GM18502 (cell line): ENCODE measurements around the gene MSH2.

Experiments
- ATAC-seq: cut with Tn5 transposase; IDR thresholded peaks from one replicate; pipeline ENCODE4 v1.9.1; 2021; ENCODE audit warnings: mild to moderate bottlenecking; ENCODE audit not compliant: unreplicated experiment, poor library complexity

MSH2 gene

DNA sequence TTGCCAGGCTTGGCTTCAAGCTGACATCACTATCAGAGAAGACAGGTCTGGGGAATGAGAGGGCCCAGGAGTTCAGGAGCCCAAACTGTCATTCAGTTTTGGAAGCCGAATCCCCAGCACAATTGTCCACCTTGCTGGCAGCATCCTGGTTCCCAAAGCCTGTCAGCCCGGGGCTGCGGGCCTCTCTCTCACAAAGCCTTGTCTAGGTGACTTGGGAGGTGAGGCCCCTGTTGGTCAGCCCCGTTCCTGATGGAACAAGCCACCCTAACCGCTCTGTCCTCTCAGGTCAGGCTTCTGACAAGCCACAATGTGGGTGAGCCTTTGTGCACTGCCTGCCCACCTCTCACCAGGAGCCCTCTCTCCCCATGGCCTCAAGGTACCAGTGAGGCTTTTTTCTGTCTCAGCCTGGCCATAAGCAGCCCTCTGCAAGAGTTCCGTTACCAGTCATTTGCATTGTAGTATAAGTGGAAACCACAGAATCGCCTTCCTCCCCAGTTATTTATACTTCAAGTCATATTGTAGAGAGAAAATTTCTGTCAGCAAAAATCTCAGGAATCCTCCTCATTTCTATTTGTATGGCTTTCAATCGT, 100.6 kb downstream of the MSH2 start:
- peak; percentile 83 for ATAC-seq

DNA sequence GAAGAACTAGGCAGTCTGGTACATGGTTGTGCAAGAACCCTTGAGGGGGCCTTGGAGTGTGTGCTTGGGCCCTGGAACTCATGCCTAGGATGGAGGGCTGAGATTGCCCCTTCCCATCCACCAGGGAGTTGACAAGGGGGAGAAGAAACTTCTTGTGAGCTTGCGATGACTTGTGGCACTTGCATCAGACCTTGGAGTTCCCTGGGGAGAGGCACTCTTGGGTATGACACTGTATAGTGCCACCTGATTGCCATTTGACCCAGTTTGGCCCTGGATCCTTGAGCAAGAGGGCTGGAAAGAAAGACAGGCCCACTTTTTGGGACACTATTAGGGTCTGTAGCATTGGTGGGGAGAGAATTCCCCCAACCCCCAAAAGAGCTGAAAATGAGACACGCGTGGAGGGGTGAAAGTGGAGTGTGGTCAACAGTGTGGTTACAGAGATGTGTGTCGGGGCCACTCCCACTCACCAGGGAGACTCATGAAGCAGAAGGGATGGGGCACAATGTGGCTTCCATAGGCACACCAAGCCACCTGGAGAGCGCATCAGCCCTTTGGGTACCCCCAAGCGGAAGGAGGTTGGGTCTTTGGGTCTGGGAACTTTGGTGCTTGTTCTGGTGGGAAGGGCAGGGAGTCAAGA, 101.3 kb downstream of the MSH2 start:
- ATAC-seq = peak; percentile 21

DNA sequence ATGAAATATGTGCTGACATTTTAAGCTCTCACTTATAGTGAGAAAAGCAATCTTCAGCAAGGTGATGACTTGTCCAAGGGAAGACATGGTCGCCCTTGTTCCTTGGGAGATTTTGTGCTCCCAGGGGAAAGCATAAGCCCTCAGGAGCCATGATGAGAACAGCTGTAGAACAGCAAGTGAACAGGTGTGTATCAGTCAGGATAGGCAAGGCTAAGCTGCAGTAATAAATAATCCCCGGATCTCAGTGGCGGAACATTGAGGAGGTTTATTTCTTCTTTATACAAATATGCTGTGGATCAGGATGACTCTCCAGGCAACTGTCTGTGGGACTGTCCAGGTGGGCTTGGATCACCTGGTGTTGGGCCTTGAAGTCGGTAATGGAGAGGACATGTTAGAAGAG, 103.1 kb downstream of the MSH2 start:
- no peak for ATAC-seq

DNA sequence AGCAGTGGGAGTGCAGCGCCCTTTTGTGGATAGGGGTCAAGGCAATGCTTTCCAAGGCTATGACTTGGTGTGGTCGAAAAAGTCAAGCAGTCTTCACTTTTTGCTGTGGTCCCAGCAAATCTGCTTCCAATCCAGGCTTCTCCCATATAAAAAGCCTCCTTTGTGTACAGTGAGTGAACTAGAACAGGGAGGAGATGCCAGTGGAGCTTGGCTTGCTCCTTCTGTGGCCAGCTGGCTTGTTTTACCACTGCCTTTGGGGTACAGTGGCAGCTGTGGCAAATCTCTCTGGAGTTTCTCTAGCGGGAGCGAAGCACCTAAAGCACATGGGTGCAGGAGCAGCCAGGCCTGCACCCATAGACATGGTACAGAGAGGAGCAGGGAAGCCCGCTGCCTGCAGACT, 103.5 kb downstream of the MSH2 start:
- ATAC-seq = no peak

GRCh38 chr2:47508080-47508479, 105.1 kb downstream of the MSH2 start:
- ATAC-seq = no peak

DNA sequence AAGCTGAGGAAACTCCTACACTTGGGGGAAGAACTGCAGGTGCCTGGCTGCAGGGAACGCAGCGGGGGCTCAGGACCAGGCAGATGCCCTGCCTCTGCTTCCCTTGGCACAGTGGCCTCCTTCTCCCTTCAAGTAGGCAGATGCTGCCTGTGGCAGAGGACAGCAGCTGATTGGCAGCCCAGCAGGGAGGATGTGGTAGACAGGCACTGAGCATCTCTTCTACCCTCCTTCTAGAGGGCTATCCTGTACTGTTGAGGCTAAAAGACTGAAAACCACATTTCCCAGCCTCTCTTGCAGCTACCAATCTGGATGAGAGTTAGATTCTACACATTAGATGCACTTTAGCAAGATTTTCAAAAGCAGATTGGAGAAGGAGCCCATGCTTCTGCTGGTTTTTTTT, 105.7 kb downstream of the MSH2 start:
- ATAC-seq = no peak

DNA sequence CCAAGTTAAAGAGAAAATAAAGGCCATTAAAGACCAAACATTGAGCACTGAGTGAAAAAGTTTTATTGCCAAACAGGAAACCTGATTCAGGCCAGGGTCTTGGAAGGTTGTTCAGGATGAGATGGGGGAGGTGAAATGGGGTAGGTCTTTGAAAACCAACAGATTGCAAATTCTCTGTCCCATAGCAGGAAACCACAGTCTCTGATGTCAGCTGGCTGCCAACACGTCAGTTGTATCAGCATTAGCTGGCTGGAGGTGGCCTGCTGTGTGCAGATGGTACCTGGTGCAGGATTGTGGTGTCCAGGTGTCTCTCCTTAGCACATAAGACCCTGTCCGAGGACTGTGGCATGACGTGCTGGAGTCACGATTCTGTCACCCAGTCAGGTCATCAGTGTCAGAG, 106.3 kb downstream of the MSH2 start:
- no peak for ATAC-seq

- no peak for ATAC-seq
Observed at GRCh38 chr2:47509821-47510385, 106.9 kb downstream of the MSH2 start.

GRCh38 chr2:47510745-47511144, 107.8 kb downstream of the MSH2 start:
- ATAC-seq = no peak

DNA sequence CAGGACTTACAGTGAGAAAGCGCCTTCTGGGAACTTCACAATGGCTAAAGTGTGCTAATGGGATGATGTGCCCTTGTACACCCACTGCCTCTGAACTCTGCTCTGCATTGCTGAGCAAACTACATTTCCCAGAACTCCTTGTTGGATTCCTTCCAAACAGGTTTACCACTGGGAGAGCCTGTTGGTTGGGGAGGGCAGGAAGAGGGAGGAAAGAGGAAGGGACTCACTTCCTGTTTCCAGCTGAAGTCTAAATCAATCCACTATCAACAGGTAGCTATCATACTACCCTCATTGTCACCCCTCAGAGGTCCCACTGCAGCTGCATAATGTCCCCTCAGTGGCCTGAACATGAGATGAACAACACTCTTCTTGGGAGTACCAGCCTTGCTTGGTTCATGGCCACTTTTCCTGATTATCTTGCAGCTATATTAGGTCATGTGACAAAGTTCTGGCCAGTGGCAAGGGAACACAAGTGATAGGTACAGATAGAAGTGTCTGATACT, 109.7 kb downstream of the MSH2 start:
- no peak for ATAC-seq

DNA sequence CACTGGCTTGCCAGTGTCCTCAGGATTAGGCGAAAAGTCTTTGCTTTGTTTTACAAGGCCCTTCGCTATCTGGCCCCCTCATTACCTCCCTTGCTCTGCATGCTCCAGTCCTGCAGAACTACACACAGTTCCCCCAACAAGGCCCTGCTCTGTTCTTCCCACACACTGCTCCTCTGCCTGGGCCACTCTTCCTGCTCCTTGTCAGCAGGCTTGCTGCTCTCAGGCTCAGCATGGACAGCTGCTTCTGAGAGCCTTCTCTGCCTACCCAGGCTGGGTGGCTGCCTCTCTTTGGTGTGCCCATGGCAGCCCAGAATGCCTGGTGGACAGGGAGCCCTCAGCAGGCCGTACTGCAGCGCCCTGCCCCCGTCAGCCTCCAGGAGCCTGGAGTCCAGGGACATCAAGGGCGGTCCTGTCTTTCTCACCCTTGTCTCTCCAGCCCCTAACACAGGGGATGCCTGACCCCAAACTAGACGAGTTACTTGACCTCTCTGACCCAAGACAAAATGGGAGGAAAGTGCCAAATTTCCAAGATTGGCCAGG, 111.1 kb downstream of the MSH2 start:
- no peak for ATAC-seq

- no peak for ATAC-seq
Observed at GRCh38 chr2:47516360-47517104, 113.6 kb downstream of the MSH2 start.

- no peak for ATAC-seq
Observed at GRCh38 chr2:47518497-47519146, 115.7 kb downstream of the MSH2 start.

DNA sequence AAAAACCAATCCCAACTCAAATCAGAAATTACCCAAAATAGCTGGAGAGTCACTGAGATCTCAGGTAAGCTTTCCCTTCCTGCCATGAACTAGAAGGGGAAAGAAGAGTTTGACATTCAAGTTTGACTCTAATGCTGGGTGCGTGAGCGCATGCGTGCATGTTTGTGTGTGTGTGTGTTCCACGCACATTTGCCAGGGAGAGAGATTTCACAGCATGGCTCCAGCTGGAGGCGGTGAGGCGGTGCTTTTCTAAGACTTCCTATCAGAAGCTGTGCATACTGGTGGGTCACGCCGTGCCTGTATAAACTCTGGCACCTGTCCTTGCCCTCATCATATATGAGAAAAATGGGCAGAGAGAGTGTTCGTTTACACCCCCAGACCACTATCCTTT, 116.2 kb downstream of the MSH2 start:
- no peak for ATAC-seq

GRCh38 chr2:47519604-47520301, 116.8 kb downstream of the MSH2 start:
- no peak for ATAC-seq

GRCh38 chr2:47520302-47520630, 117.3 kb downstream of the MSH2 start:
- no peak for ATAC-seq

DNA sequence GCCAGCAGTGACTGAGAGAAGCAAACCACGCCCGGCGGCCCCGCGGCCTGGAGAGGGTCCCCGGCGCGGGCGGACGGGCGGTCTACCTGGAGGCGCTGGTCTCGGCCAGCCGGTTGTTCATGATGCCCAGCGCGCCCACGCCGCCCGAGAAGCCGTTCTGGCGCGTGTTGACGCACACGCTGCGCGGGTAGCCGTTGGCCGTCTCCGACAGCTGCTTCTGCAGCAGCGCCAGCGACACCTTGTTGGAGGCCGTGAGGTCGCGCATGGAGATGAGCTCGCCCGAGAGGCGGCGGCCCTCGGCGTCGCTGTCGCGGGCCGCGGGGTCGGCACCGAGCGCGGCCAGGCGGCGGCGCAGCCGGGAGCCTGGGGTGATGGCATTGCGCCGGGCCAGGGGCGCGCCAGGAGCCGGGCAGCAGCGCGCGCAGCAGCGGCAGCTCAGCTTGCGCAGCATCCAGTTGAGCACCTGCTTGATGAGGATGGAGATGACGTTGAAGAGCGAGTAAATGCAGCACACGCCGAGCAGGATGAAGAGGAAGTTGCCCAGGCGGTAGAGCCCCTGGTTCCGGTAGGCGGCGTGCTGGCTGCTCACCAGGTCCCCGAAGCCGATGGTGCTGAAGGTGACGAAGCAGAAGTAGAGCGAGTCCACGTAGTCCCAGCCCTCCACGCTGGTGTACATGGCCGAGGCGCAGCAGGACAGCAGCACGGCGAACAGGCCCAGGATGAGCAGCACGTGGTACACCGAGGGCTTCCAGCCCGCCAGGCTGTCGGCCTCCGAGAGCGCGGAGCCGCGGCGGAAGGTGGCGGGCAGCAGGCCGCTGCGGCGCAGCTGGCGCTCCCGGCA, 118.1 kb downstream of the MSH2 start:
- ATAC-seq = peak; percentile 86

- no peak for ATAC-seq
Observed at GRCh38 chr2:47521666-47522285, 118.8 kb downstream of the MSH2 start.

- no peak for ATAC-seq
Observed at GRCh38 chr2:47525167-47525566, 122.2 kb downstream of the MSH2 start.
